Thyroid gland (tissue), 4 donors: ENCODE results near the gene ERI2.

Experiments
- POLR2A ChIP-seq, 2 donors: fragments of 450-650 bp; IDR thresholded peaks; one replicate each; pipeline ENCODE4 v1.6.1; 2017; ENCODE audit warnings: antibody characterized with exemption in 2 of 2, mild to moderate bottlenecking in 2 of 2, moderate library complexity in 1 of 2
- TF ChIP-seq, protein P1 (sequence below), 6 experiments: fragments of 200-600 bp in 3 of 6; fragments of 450-650 bp in 3 of 6; sonication (generic) in 3 of 6; IDR thresholded peaks; one replicate each; pipeline ENCODE4 v1.5.1; 2016 to 2019; ENCODE audit warnings: antibody characterized with exemption in 6 of 6, mild to moderate bottlenecking in 2 of 6, inconsistent platforms in 1 of 6, moderate library complexity in 1 of 6

DNA sequence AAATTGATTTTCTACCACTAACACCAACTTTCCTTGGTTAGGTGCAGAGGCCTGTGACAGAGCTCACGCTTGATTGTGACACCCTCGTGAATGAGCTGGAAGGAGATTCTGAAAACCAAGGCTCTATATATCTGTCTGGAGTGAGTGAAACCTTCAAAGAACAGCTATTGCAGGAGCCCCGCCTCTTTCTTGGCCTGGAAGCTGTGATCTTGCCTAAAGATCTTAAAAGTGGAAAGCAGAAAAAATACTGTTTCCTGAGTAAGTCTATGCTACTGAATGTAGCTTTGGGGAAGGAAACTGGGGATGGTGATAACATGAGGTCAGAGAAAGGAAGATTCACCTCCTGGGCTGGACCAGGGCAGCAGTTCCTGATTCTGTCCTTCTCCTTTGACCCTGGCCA lies 38.3 kb upstream of the ERI2 start:
- TF ChIP-seq, protein P1, sequence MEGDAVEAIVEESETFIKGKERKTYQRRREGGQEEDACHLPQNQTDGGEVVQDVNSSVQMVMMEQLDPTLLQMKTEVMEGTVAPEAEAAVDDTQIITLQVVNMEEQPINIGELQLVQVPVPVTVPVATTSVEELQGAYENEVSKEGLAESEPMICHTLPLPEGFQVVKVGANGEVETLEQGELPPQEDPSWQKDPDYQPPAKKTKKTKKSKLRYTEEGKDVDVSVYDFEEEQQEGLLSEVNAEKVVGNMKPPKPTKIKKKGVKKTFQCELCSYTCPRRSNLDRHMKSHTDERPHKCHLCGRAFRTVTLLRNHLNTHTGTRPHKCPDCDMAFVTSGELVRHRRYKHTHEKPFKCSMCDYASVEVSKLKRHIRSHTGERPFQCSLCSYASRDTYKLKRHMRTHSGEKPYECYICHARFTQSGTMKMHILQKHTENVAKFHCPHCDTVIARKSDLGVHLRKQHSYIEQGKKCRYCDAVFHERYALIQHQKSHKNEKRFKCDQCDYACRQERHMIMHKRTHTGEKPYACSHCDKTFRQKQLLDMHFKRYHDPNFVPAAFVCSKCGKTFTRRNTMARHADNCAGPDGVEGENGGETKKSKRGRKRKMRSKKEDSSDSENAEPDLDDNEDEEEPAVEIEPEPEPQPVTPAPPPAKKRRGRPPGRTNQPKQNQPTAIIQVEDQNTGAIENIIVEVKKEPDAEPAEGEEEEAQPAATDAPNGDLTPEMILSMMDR (IDR thresholded peaks at IDR 0.05): no peak
- no peak for TF ChIP-seq POLR2A (IDR thresholded peaks at IDR 0.05)
